Measurements from ENCODE around the gene FIBCD1.

FIBCD1 gene

DNA sequence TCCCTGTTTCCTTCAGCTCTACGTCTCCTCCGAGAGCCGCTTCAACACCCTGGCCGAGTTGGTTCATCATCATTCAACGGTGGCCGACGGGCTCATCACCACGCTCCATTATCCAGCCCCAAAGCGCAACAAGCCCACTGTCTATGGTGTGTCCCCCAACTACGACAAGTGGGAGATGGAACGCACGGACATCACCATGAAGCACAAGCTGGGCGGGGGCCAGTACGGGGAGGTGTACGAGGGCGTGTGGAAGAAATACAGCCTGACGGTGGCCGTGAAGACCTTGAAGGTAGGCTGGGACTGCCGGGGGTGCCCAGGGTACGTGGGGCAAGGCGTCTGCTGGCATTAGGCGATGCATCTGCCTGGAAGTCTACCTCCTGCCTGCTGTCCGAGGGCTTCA is 76.3 kb downstream of the FIBCD1 start:
- TF ChIP-seq, protein P1, sequence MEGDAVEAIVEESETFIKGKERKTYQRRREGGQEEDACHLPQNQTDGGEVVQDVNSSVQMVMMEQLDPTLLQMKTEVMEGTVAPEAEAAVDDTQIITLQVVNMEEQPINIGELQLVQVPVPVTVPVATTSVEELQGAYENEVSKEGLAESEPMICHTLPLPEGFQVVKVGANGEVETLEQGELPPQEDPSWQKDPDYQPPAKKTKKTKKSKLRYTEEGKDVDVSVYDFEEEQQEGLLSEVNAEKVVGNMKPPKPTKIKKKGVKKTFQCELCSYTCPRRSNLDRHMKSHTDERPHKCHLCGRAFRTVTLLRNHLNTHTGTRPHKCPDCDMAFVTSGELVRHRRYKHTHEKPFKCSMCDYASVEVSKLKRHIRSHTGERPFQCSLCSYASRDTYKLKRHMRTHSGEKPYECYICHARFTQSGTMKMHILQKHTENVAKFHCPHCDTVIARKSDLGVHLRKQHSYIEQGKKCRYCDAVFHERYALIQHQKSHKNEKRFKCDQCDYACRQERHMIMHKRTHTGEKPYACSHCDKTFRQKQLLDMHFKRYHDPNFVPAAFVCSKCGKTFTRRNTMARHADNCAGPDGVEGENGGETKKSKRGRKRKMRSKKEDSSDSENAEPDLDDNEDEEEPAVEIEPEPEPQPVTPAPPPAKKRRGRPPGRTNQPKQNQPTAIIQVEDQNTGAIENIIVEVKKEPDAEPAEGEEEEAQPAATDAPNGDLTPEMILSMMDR (IDR thresholded peaks at IDR 0.05; ENCODE audit: borderline replicate concordance, insufficient read depth, low read depth, low read length), result no peak
- no peak overlapping the region for H3K4me3 ChIP-seq (ENCODE audit: low read depth, low read length)

DNA sequence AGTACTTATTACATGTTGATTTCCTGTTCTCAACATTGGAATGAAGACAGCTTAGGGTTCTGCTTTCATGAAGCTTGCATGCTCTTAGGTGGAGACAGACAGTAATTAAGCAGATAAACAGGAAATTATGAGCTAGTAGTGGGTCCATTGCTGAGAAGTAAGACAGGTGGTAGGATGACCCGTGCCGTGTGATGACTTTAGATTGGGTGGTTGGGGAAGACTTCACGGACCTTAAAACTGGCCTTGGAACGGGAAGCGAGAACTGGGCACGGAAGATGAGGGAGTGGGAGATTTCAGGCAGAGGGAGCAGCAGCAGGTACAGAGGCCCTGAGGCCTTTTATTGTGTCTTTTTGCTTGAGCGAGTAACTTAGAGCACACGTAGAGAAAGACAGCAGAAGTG is 76.8 kb downstream of the FIBCD1 start:
- H3K4me3 ChIP-seq (ENCODE audit: low read depth, low read length), result no peak overlapping the region
- TF ChIP-seq, protein P1 (IDR thresholded peaks at IDR 0.05; ENCODE audit: borderline replicate concordance, insufficient read depth, low read depth, low read length), result no peak

DNA sequence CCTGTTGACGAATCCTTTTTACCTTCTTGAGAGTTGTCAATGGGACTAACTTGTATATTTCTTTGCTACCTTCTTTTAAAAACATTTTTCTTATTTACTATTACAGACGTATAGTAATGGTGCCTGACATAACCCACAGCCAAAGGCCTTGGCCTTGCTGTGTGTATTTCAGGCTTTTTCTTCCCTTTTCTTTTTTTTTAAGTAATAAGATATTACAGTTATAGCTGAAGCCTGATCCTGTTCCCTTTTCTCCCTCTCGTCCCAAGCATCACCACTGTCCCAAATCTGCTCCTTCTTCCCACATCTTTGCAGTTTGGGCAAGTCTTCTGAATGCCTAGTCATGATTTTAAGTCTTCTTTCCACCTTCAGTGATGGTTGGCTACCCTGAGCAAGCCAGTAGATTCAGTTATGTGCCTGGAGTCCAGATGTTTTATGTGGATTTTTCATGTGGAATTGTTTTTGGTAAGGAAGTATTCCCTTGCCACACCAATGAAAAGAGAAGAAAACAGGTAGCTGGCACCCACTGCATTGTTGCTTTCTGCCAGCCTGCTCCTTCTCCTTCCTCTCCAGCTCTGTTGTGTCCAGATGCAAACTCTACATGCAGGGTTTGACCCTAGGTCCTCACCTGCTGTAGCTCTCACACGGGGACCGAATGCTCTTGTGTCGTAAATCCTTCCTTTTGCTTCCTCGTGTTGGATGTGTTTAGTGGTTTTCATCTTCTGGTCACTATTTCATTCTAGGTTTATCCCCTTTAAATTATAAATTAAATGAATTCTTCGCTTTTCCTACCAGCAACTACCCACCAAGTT is 77.5 kb downstream of the FIBCD1 start:
- TF ChIP-seq, protein P1 (IDR thresholded peaks at IDR 0.05; ENCODE audit: borderline replicate concordance, insufficient read depth, low read depth, low read length), result no peak
- no peak overlapping the region for H3K4me3 ChIP-seq (ENCODE audit: low read depth, low read length)

- TF ChIP-seq, protein P1 (IDR thresholded peaks at IDR 0.05; ENCODE audit: borderline replicate concordance, insufficient read depth, low read depth, low read length), result no peak
- H3K4me3 ChIP-seq (ENCODE audit: low read depth, low read length), result no peak overlapping the region
These were observed 78.4 kb downstream of the FIBCD1 start for GRCh38 chr9:130860458-130861316.

- TF ChIP-seq, protein P1 (IDR thresholded peaks at IDR 0.05; ENCODE audit: borderline replicate concordance, insufficient read depth, low read depth, low read length), result no peak
- H3K4me3 ChIP-seq (ENCODE audit: low read depth, low read length), result no peak overlapping the region
These were observed 80.0 kb downstream of the FIBCD1 start for GRCh38 chr9:130858739-130859705.

DNA sequence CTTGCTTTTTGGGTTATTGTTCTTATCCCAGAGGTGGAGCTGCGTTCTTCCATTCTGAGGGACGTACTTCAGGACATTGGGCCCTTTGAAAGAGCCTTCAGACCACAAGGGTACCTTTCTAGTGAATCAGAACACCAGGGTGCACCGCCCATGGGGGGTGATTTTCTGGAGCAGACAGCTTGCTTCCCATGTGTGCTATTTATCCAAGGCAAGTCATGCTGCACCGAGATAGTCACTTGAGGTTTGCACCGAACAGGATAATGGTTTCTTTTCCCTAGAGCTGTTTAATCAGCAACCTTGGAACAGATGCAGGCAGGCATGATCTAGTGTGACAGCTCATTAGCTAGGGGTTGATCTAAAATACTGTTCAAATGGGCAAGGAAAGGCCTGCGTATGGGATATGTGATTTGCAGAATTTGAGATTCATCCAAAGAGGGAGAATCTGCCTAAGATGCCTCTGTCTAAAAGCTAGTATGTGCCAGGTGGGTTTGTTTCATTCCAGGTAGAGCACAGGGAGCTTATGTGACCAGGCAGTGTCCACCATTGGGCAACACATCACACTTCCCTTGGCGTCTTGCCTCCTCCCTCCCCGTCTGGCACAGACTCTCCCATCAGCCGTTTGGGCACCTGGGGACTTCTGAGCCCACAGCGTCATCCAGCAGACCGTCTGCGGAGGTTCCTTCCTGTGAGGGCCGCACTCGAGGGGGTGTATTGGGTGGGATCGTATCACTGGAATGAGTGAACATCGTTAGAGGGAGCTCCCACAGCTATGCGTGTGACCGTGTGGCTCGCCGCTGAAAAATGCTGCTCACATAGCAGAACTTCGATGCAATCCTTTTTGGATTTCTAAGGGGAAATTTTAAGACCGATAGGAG is 80.9 kb downstream of the FIBCD1 start:
- TF ChIP-seq, protein P1 (IDR thresholded peaks at IDR 0.05; ENCODE audit: borderline replicate concordance, insufficient read depth, low read depth, low read length), result no peak
- no peak overlapping the region for H3K4me3 ChIP-seq (ENCODE audit: low read depth, low read length)
